NCI-H2227 (cell line): ENCODE results near the gene NAPA.
"Not testable (repeated sequence)": the region's sequence is repeated elsewhere in the genome, so short reads cannot be mapped to it uniquely, and the experiment has no call there.

Experiments used
- DNase-seq: peaks from one replicate; lab custom pipeline; 2025; ENCODE audit not compliant: unreplicated experiment; lab: John Stamatoyannopoulos, UW

NAPA gene

DNA sequence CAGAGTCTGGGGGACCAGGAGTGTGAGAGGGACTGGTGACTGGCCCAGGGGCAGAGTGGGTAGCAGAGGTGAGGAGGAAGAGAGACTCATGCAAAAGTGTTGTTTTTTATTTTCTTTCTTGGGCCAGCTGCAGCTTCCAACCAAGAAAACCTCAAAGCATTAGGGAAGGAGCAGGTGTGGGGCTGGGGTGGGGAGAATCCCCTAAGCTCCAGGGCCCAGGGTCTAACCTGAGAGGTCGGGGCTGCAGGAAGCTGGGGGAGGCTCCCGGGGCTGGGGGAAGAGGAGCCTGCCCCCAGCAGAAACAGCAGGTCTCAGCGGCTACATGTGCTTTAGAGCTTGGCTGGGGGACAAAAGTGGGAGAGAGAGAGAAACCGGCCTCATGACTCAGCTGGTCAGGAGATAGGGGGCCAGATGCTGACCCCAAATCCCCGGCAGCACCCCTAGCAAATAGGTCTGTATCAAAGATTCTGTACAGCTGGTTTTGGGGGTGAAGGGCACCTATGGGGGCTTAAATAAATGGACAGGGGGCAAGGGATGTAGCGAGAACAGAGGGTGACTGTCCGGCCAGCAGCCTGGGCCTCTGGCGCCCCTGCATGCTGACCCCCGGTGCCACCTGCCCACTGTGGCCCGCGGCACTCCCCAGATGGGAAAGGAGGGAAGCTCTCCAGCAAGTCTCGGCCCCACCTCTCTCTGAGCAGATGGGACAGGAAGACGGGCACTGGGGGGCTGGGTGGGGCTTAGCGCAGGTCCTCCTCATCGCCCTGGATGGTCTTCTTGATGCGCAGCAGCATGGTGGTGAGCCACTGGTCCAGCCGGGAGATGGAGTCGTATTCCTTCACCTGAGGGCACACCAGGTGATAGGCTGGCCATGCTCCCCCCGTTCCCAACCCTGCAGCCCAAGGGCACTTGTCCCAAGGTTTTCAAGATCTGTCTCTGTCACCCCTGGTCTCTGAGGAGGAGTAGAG, 27.0 kb downstream of the NAPA start:
- DNase-seq: no peak

DNA sequence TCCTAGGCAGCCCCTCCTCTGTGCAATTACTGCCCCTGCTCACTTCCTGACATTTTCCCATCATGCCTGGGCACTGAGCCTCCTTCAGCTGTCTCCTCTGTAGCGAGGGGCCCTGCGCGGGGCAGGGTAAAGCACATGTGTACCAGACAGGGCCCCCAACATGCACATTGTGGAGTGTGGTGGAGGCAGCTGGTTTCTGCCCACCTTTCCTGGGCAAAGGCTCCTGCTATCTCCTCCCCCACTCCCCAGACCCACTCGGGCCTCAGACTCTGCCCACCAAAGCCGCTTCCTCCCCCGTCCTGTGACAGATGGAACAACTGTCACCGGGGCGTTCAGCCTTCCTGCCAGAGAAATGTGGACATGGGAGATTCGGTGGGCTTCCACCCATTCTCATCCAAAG, 28.0 kb downstream of the NAPA start:
- DNase-seq: no peak

DNA sequence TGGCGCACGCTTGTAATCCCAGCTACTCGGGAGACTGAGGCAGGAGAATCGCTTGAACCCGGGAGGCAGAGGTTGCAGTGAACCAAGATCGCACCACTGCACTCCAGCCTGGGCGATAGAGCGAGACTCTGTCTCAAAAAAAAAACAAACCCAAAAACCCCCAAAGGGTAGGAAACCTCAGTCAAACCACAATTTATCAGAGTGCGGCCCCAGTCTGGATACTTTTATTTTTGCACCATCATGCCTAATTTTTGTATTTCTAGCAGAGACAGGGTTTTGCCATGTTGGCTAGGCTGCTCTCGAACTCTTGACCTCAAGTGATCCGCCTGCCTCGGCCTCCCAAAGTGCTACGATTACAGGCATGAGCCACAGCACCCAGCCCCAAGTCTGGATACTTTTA, 28.6 kb downstream of the NAPA start:
- not testable (repeated sequence) for DNase-seq

DNA sequence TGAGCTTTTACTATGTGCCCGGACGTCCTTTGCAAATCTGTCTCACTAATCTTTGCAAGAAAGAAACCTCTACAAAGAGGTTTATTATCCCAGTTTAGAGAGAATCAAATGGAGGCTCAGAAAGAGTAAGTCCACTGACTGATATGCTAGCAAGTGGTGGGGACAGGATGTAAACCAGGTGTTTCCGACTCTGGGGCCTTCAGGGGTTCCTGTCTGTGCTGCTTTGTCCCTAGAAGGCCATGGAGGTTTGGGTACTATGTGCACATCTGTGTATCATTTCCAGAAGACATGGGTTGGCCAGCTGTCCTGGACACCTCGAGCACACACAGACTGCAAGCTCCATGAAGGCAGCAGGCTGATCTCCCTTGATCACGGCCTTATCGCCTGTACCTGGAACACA, 29.7 kb downstream of the NAPA start:
- DNase-seq: no peak

DNA sequence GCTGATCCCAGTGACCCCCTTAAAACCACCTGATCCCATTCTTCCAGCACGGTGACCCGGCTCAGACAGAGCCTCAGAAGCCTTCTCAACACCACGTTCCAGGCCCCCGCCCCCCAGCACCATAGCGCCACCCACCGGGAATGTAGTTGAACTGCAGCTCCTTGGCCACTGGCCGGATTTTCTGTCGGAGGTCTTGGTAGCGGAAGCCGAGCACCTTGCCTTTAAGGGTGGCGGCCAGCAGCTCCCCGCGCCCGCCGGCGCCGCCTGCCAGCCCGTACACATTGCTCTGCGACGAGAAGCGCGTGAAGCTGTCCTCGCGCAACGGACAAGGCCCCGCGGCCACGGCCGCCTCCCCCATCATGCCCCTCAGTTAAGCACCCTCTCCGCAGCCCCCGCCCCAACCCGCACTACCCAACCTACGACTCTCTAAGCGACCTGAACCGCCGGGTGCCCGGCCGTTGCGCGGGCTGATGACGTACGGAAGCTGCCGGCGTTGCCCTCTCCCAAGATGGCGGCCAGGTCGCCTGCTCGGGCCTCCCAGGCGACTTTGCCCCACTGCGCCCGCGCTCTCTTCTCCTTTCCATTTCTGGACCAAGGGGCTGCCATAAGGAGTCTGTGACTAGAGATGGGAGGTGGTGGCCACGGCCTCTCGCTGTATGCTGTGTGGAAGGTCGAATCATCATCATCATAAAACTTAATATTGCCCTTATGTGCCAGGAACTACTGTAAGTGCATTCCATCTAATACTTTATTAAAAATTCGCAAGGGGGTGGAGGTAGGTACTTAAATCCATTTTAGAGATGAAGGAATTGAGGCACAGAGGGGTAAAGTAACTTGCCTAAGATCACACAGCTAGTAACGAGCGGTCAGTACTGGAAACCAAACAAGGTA, 30.8 kb downstream of the NAPA start, which contains the start of gene KPTN:
TSS of gene KPTN (minus strand) at position 420 of the 891 bp plus-strand sequence. CDS start at position 361, 59 bp downstream.
- DNase-seq: peak; percentile 91

DNA sequence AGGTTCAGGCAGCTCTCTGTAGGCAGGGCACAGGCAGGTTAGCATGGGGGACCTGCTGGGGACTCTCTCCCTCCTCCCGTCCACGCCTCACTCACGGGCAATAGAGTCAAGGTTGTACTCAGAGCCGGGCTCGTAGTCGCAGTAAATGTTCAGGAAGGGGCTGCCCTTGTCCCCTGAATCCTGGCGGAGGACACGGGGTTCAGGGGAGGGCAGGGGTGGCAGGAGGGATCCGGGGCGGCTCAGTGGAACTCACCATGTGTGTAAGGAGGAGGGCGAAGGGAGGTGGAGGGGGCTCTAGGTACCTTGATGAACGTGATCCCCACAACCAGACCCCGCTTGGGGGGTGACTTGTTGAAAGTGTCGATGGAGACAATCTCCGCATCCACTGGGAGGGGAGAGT, 31.7 kb downstream of the NAPA start:
- no peak for DNase-seq

DNA sequence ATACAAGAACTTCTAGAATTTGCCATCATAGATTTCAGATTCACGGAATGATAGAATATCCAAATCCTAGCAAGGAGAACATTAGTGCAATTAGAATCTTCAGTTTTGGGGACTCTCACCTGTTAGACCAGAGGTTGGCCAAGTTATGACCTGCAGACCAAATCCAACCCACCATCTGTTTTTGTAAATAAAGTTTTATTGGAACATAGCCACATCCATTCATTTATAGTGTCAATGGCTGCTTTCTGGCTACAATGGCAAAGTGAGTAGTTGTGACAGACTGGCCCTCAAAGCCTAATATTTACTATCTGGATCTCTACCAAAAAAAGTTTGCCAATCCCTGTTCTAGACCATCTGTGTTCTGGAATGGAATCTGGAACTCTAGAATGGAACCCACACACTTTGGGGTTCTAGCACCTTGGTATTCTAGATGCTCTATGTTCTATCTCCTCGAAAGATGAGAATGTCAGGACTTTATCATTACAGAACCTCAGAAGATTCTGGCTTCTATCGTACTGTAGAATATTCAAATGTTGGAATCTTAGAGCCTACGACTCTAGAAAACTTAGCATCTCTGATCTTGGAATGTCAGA, 33.3 kb downstream of the NAPA start:
- no peak for DNase-seq

DNA sequence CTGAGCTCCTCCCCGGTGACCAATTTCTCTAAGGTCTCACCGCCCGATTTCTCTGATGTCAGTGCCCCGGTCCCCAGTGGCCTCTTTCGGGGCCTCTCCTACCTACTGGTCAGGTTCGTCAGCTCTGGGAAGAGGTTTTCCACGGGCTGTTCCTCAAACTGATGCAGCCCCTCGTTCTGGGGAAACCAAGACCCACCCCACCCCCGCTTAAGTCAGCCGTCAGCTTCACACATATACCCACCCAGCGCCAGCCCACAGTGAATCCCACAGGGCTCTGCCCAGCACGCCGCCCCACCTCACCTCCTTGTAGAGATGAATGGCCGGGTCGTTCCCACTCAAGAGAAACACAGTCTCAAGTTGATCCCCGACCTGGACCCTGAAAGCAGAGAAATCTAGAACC, 34.2 kb downstream of the NAPA start:
- no peak for DNase-seq

DNA sequence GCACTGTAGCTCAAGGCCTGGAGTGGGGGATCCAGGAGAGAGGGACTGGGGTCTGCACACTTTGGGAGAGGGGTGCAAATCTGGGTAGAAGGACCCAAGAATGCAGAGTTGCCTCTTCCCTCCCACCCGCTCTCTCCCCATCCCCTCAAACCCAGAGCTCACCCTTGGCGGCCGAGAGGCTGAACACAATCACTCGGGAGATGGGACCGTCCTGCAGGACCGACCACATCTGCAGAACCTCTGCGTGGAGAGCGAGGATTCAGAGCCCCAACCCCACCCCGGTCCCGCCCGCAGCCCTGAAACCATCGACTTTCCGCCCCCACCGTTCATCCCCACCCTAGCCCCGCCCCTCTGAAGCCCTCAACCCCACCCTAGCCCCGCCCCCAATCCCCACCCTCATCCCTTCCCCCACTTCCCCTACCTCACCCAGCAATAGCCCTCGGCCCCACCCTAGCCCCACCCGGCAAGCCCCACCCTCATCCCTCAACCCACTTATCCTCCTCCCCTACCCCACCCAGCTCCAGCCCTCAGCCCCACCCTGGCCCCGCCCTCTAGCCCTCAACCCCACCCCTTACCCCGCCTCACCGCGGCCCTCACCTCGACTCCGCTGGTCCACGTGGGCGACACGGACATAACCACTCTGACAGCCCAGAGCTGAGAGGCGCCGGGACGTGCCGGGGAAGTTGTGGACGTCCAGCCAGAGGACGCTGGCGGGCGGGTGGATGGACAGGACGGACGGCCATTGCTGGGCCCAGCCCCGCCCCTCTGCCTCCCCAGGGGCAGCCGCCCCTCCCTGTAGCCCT, 35.0 kb downstream of the NAPA start:
- no peak for DNase-seq

DNA sequence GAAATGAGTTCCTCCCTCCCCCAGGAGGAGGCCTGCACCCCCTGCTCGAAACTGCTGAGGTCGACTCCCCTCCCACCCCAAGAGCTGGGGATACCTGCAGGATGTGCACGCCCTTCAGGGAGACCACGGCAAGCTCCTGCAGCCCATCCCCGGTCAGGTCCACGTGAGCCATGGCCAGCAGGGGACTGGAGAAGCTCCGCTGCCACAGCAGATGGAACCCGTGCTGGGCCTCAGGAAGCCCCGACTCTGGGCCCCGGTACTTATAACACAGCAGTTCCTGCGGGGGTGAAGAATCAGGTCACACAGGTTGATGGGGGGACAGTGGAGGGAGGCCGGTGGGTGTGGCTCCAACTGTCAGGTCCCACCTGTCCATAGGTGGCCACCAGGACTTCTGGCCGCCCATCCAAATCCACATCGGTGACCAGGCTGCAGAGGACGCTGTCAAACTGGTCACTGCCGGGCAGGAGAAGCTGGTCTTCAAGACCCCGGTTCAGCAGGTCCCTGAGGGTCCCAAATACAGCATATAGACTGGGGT, 38.4 kb downstream of the NAPA start:
- DNase-seq: no peak

DNA sequence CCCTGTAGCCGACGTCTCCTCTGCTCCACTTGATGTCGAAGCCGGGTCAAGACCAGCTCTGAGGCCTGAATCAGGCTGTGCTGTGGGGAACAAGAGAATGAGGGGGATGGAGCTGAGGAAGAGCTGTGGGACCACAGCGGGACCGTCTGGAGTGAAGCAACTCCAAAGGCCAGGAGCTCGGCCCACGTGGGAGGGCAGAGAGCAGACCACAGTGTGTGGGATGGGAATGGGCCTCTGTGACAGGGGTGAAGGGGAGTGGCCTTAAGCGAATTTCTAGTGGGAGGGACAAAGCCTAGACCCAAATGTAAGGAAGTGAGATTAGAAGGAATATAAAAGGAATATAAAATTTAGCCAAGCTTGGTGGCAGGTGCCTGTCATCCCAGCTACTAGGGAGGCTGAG, 39.4 kb downstream of the NAPA start:
- DNase-seq: no peak

DNA sequence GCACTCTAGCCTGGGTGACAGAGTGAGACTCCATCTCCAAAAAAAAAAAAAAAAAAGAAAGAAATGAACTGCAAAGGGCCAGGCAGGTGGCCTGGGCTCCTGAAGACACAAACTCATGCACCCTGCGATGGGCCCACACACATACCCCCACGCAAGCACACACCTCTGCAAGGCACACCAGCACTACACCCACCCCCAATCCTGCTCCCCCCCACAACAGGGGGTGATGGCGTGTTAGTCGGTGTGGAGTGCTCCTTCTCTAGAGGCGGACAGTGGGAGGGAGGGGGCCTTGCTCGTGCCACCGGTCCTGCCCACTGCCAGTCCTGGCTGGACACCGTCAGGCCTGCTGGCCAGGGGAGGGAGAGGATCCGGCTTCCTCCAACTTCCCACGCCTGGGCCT, 41.5 kb downstream of the NAPA start:
- no peak for DNase-seq

DNA sequence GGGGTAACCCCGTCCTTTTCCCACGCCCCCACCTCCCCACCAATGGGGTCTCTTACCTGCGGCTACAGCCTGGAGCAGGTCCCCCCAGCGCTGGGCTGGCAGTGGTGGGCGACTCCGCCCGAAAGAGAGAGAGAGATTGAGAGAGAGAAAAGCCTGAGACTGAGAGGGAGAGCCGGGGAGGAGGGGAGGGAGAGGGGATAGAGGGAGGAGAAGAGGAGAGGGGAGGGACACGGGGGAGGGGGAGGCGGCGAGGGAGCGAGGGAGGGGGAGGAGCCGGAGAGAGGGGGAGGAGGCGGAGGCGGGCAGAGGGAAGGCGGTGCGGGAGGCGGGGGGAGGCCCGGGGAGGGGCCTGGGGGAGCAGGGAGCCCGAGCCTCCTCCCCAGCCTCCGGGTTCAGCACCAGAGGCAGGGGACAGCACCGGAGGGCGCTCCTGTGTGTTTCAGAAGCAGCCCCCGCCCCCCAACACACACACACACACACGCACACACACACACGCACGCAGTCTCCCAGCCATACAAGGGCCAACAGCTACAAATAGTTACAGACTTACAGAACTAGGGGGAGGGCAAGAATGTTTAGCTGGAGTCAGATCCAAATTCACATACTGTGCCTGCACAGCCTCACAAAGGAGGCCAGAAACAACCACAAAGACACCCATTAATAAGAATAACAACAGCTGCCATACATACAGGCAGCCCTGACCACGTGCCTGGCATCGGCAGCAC, 43.0 kb downstream of the NAPA start, which contains the start of gene SLC8A2:
TSS of gene SLC8A2 (minus strand) at position 161 of the 725 bp plus-strand sequence. CDS start 5,490 bp downstream, outside the sequence.
- DNase-seq: peak; percentile 76

DNA sequence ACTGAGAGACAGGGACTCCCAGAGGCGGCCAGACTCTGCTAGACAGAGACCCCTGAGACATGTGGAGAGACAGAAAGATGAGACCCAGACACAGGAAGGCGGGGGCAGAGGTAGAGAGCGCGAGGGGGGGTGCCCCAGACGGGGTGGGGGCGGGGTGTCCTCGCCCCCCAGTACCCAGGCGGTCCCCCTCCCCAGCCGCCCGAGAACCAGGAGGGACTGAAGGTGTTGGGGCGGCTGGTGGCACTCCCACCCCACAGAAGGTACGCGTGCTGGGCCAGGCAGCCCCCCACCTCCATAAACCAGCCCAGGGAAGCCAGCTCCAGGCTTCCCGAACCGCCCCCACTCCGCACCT, 43.5 kb downstream of the NAPA start:
- no peak for DNase-seq

DNA sequence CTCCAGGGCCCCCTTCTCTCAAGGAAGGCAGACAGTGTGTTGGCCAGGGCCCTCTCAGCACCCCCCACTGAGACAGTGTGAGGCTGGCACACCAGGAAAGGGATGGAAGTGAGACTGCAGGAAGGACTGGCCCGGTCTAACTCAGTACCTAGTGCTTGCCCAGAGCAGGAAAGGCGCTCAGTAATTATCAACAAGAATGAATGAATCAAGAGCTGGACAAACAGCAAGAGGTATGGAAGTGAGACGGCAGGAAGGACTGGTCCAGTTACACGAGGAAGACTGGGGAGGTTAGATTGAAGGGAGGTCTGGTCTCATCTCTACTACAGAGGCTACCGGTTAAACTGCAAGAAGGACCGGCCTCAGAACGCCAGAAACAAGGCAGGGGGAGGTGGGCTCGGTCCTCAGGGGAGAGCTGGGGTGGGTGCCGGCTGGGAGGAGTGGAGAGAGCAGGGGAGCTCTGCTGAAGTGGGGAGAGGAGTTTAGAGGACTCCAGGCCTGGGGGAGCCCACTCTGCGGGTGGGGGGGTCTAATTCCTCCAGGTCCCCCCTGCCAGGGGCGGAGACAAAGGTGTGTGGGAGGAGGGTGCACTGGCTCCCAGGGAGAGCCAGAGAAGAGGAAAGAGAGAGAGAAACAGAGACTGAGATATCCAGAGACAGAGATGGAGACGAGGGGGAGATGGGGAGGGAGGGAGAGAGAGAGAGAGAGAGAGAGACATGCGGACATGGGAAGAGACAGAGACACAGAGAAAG, 44.2 kb downstream of the NAPA start:
- no peak for DNase-seq

DNA sequence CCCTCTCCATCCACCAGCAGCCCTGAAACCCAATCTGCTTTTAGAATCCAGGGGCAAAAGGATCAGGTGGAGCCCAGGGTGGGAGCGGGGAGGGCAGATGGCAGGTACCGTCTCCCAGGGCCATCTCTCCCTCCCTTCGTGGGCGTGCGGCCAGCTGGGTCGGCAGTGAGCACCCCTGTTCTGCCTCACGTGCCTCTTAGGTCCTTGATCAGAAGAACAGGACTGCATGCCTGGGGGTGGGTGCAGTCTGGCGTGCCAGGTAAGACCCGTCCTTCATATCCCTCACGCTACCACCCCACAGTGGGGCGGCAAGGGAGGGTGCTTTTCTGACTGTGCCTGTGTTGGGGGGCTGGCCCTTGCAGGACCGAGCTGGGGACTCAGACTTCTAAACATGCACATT, 45.1 kb downstream of the NAPA start:
- DNase-seq: no peak

DNA sequence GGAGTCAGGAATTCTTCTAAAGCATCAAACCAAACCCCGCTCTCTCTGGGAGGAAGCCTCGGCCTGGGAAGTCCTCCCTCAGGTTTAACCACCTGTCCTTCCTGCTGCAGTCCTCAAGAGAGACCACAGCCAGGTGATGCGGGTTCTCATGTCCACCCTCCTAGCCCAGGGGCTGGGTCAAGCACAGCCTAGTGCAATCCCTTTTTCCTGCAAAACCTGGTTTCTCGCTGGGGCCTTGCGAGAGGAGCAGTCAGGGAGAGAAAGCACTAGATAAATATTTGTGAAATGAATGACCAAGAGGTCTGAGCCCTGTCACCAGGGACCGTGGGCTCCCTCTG, 45.5 kb downstream of the NAPA start:
- DNase-seq: no peak

DNA sequence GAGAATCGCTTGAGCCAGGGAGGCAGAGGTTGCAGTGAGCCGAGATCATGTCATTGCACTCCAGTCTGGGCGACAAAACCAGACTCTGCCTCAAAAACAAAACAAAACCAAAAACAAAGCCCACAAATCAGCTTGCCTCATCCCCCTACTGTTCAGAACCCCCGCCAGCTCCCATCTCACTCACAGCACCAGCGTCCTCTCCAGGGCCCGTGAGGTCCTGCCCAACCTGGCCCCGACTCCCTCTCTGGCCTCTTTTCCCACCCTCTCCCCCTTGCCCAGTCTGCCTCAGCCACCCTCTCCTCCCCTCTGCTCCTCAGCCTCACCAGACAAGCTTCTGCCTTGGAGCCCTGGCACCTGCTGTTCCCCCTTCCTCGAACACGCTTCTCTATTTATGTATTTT, 46.9 kb downstream of the NAPA start:
- no peak for DNase-seq

DNA sequence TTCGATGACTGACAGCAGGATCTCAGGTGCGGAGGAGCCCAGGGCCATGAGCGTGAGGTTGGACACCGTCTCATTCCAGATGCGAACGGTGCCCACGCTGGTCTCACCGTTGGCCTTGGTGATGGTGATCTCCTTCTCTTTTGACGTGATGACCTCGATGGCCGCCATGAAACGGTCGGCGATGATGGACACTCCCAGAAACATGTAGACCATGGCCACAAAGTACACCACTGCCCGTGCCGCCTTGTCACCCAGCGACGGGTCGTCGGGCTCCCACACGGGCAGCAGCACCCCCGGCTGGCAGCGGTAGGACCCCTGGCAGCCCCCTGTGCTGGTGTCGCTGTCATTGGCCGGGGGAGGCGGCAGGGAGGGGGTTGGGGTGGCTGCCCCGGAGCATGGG, 48.9 kb downstream of the NAPA start:
- no peak for DNase-seq
